Peyer's patch (tissue), 4 donors: ENCODE data around the gene GPRIN3. TPM values are rescaled to one million over a fixed set of nuclear protein-coding genes. Genes with fewer than 3 reads are reported as not detected.

Experiments
- DNase-seq, 3 donors: peaks; one replicate each; pipeline ENCODE4 v3.0.0-alpha.2; 2017 to 2019
- H3K27ac ChIP-seq, 4 donors: fragments of 200-600 bp; sonication (generic); one replicate each; pipeline ENCODE4 v1.5.1; 2016 to 2019
- H3K27me3 ChIP-seq, 2 donors: fragments of 200-600 bp; sonication (generic); one replicate each; pipeline ENCODE4 v1.5.1; 2019
- H3K36me3 ChIP-seq, 3 donors: fragments of 200-600 bp; sonication (generic); one replicate each; pipeline ENCODE4 v1.5.1; 2016 to 2019
- H3K4me1 ChIP-seq, 4 donors: fragments of 200-600 bp; sonication (generic); one replicate each; pipeline ENCODE4 v1.5.1; 2016 to 2019
- H3K4me3 ChIP-seq, 4 donors: fragments of 200-600 bp; sonication (generic); 1 replicate in 3 of 4; 2 replicates in 1 of 4; pipeline ENCODE4 v1.5.1; 2016 to 2019; ENCODE audit warnings: mild to moderate bottlenecking in 1 of 4
- H3K9me3 ChIP-seq, 4 donors: fragments of 200-600 bp; sonication (generic); one replicate each; pipeline ENCODE4 v1.5.1; 2016 to 2019; ENCODE audit warnings: mild to moderate bottlenecking in 1 of 4
- CTCF ChIP-seq, 6 experiments: fragments of 450-650 bp in 4 of 6; fragments of 200-600 bp in 2 of 6; sonication (generic) in 1 of 6; IDR thresholded peaks; one replicate each; pipeline ENCODE4 v1.5.1; 2017 to 2019; ENCODE audit warnings: antibody characterized with exemption in 6 of 6, mild to moderate bottlenecking in 3 of 6, moderate library complexity in 1 of 6
- POLR2A ChIP-seq, 2 donors: fragments of 450-650 bp; IDR thresholded peaks; one replicate each; pipeline ENCODE4 v1.5.1; 2017; ENCODE audit warnings: antibody characterized with exemption in 2 of 2, mild to moderate bottlenecking in 2 of 2, moderate library complexity in 2 of 2
- total RNA-seq, 4 donors: library from RNA; depleted of rRNA; stranded (reverse); fragments of >200 nt; gene quantifications; one replicate each; pipeline ENCODE4 v1.1.0, GENCODE V29; 2016

GPRIN3 gene
- total RNA-seq, 4 donors from 2014 or later: 13.1 to 26.8 (median 17.8) TPM

- no peak overlapping the region for H3K4me3 ChIP-seq
- H3K27me3 ChIP-seq: no peaks in the 10 kb centered on the region
- DNase-seq: no peak
- no peaks in the 10 kb centered on the region for H3K36me3 ChIP-seq
- TF ChIP-seq POLR2A (IDR thresholded peaks at IDR 0.05) (no peak), CTCF (IDR thresholded peaks at IDR 0.05) (no peak)
- H3K27ac ChIP-seq: no peak overlapping the region
- H3K4me1 ChIP-seq: no peaks in the 10 kb centered on the region
- H3K9me3 ChIP-seq: no peaks in the 10 kb centered on the region
Observed at GRCh38 chr4:89230271-89230670, 77.3 kb downstream of the GPRIN3 start.

DNA sequence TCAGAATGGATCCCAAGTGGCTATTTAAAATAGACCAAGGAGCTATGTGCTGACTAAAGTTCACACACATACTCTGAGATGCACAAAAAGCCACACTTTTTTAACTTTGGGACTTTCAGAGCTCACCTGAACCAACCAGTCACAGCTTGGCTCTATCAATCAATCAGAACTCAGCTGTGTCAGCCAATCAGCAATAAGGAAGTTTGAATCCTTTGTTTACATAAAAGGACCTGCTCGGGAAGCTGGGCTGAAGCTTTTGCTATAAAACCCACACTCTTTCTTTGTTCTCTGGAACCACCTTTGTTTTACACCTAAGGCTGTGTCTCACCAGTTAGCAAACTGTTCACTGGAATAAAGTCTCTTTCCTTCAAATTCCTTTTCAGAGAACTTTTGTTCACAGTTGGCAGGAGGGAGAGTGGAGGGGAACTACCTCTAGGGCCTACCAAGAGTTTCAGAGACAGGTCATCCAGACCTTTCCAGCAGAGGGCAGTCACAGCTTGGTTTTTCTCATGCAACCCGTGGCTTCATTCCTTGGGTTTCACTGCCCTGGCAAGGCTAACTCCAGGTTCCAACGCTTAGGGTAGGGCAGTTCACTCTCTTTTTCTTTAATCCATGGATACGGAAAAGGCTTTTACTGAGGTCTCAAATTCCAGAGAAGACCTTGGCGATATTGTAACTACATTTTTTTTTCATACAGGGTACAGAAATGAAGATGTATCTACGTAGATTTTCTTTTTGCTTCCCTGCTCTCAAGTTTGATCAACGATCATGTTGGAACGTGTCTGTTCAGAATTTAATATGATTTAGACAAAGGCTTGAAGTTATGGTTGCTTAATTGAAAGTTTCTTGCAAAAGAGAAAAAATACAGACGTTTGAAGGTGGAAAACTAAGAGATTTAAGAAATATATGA is 80.7 kb downstream of the GPRIN3 start:
- H3K36me3 ChIP-seq: no peaks in the 10 kb centered on the region
- no peaks in the 10 kb centered on the region for H3K27me3 ChIP-seq
- H3K27ac ChIP-seq: no peak overlapping the region
- DNase-seq: peak; percentile 63 to 94 (median 72)
- no peak overlapping the region for H3K4me3 ChIP-seq
- TF ChIP-seq CTCF (IDR thresholded peaks at IDR 0.05) (peak; percentile 15 to 94 (median 84)), POLR2A (IDR thresholded peaks at IDR 0.05) (no peak)
- H3K9me3 ChIP-seq: no peaks in the 10 kb centered on the region
- no peaks in the 10 kb centered on the region for H3K4me1 ChIP-seq

DNA sequence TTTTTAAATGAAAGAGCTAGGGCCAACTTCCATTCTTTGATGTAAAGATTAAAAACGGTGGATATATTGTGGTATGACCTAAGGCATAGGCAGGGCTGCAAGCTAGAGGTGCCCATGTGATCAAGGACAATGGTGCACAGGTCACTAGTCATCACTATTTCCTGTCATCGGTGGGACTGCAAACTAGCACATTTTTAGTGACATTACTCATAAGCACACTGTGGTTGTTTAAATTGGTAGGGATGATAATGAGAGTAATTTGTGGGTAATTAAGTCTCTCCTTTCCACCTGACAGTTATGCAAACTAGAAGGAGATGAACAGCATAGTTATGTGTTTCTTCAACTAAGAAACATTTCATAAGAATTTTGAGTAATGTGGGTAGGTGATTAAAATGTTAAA is 85.4 kb downstream of the GPRIN3 start:
- Histone ChIP-seq H3K9me3 (no peaks in the 10 kb centered on the region), H3K4me1 (no peaks in the 10 kb centered on the region), H3K27me3 (no peaks in the 10 kb centered on the region), H3K27ac (no peak overlapping the region), H3K36me3 (no peaks in the 10 kb centered on the region), H3K4me3 (no peak overlapping the region)
- TF ChIP-seq POLR2A (IDR thresholded peaks at IDR 0.05) (no peak), CTCF (IDR thresholded peaks at IDR 0.05) (no peak)
- peak in 1 of 3 donors; percentile 63 for DNase-seq

DNA sequence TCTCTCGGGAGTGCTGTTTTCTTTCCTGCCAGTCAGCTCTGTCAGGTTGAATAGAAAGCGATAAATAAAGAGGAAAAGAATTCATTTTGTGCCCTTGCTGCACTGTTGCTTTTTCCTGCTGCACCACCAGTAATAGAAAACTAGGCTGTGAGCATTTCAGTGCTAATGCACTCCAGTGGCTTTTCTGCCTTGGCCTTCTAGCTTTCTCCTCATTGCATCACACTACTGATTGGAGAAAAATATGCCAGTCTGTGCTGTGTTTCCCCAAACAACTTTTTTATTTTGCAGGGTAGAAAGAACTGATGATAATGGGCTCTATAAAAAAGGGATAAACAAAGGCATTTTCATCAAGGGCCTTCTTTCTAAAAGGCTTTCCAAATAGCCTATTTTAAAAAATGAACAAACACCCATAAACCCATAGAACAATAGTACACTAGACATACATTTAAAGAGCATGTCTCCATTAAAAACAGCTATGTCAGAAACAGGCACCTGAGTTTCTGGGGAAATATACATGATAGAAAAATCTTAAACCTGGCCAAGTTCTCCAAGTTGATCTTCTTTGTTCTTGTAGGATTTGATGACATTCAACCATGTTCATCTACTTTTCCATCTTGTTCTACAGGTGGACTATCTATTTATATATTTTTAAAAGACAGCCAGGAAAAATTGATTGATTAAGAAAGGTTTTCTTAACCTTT is 86.3 kb downstream of the GPRIN3 start:
- TF ChIP-seq POLR2A (IDR thresholded peaks at IDR 0.05): no peak
- H3K4me1 ChIP-seq: no peaks in the 10 kb centered on the region
- no peak overlapping the region for H3K4me3 ChIP-seq
- no peak for DNase-seq
- H3K36me3 ChIP-seq: no peaks in the 10 kb centered on the region
- no peak overlapping the region for H3K27ac ChIP-seq
- no peaks in the 10 kb centered on the region for H3K9me3 ChIP-seq
- no peaks in the 10 kb centered on the region for H3K27me3 ChIP-seq

- Histone ChIP-seq H3K4me1 (no peaks in the 10 kb centered on the region), H3K4me3 (no peak overlapping the region), H3K36me3 (no peaks in the 10 kb centered on the region), H3K27me3 (no peaks in the 10 kb centered on the region), H3K27ac (no peak overlapping the region), H3K9me3 (no peaks in the 10 kb centered on the region)
- DNase-seq: no peak
- TF ChIP-seq POLR2A (IDR thresholded peaks at IDR 0.05) (no peak), CTCF (IDR thresholded peaks at IDR 0.05) (no peak)
Observed at GRCh38 chr4:89218587-89218986, 89.0 kb downstream of the GPRIN3 start.

DNA sequence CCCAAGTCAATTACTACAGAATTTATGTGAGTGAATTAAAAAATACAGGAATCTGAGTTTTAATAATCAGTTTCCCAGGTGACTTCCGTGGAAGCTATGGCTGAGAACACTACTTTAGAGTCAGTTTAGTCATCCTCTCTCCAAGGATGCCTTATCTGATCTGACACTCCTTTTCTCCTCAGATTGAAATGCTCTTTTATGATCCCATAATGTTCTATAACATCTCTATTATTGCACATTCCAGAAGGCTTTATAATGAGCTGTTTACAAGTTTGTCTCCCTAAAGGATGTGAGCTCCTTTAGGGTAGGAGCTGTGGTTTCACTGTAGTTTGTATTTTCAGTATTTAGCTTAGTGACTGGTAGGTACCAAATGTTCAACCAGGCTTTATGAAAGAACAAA is 90.0 kb downstream of the GPRIN3 start:
- Histone ChIP-seq H3K4me3 (no peak overlapping the region), H3K9me3 (no peaks in the 10 kb centered on the region), H3K27me3 (no peaks in the 10 kb centered on the region), H3K4me1 (no peaks in the 10 kb centered on the region), H3K36me3 (no peaks in the 10 kb centered on the region), H3K27ac (no peak overlapping the region)
- DNase-seq: no peak
- TF ChIP-seq CTCF (IDR thresholded peaks at IDR 0.05): no peak
